GM06990 (cell line): ENCODE data around the gene NRM.

Source experiments
- DNase-seq: peaks from one replicate; pipeline ENCODE4 v3.0.0-alpha.2; 2011; ENCODE audit not compliant: insufficient read length; ENCODE audit errors: extremely low read depth
- H3K27me3 ChIP-seq: replicated peaks from 2 replicates; pipeline ENCODE4 v1.6.0; 2011; ENCODE audit warnings: low read length; ENCODE audit not compliant: control insufficient read depth, insufficient read depth
- H3K36me3 ChIP-seq: 2 replicates; pipeline ENCODE4 v1.5.1; 2011; ENCODE audit warnings: low read length; ENCODE audit not compliant: control insufficient read depth, insufficient read depth
- H3K4me3 ChIP-seq: replicated peaks from 2 replicates; pipeline ENCODE4 v1.5.1; 2011; ENCODE audit warnings: low read depth, mild to moderate bottlenecking, control low read depth, low read length
- TF ChIP-seq, protein P1 (sequence below): IDR thresholded peaks from 2 replicates; pipeline ENCODE4 v1.5.1; 2011; ENCODE audit warnings: low read length, control low read depth, mild to moderate bottlenecking, inconsistent platforms; ENCODE audit not compliant: insufficient read depth, poor library complexity, severe bottlenecking

The NRM gene

DNA sequence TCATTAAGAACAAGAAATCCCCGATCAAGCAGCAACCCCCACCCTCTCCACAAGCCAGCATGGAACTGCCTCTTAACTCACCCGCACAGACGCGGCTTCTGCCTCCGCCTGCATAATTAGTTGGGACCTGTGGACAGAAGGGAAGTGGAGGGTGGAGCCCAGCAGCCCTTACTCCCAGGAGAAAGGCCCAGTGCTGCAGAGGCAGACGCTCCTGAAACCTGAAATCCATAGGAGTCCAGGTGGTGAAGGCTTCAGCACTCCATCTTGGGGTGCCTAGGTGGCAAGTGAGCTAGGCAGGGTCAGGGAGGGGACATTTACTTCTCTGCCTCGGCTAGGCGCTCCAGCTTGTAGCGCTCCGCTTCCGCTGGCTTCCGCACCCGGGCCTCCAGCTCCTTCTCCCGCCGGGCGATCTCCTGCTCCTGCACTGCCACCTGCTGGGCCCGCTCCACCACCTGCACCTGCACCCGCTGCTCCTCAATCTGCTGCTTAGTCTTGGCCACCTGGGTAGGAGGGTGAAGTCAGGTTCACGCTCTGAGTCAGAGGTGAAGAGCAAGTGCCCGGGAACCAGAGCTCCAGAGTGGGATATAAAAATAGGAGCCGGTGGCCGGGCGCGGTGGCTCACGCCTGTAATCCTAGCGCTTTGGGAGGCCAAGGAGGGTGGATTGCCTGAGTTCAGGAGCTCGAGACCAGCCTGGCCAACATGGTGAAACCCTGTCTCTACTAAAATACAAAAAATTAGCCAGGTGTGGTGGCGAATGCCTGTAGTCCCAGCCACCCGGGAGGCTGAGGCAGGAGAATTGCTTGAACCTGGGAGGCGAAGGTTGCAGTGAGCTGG lies 40.0 kb upstream of the NRM start:
- peaks cover 17% of the 10 kb centered on the region for H3K36me3 ChIP-seq
- DNase-seq = peak; percentile 87
- TF ChIP-seq, protein P1, sequence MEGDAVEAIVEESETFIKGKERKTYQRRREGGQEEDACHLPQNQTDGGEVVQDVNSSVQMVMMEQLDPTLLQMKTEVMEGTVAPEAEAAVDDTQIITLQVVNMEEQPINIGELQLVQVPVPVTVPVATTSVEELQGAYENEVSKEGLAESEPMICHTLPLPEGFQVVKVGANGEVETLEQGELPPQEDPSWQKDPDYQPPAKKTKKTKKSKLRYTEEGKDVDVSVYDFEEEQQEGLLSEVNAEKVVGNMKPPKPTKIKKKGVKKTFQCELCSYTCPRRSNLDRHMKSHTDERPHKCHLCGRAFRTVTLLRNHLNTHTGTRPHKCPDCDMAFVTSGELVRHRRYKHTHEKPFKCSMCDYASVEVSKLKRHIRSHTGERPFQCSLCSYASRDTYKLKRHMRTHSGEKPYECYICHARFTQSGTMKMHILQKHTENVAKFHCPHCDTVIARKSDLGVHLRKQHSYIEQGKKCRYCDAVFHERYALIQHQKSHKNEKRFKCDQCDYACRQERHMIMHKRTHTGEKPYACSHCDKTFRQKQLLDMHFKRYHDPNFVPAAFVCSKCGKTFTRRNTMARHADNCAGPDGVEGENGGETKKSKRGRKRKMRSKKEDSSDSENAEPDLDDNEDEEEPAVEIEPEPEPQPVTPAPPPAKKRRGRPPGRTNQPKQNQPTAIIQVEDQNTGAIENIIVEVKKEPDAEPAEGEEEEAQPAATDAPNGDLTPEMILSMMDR = peak; percentile 88
- no peaks in the 10 kb centered on the region for H3K27me3 ChIP-seq
- no peak overlapping the region for H3K4me3 ChIP-seq

DNA sequence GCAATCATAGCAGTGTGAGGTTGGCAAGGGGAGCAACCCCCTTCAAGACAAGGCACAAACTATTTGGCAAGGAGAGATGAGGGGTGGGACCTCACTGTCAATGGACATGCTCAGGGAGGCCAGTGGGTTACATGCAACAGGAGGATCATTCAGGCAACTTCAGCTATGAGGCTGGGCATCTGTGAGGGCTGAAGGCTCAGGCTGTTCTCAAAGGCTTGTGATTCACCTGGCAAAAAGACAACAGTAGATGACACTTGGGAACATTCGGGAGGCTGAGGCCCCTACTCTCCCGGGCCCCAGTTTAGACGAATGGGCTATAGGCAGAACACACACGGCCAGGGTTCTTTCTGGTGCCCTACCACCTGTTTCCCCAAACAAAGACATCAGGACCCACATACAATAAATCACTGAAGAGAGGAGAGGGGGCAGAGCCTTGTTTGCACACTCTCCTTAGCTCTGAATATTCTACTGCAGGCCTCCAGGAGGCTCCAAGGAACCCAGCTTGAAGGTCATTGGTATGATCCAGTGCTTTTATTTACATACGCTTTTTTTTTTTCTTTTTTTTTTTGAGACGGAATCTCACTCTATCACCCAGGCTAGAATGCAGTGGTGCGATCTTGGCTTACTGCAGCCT lies 37.3 kb upstream of the NRM start:
- H3K4me3 ChIP-seq = no peak overlapping the region
- no peak for DNase-seq
- no peaks in the 10 kb centered on the region for H3K27me3 ChIP-seq
- TF ChIP-seq, protein P1 = no peak
- peaks cover 36% of the 10 kb centered on the region for H3K36me3 ChIP-seq

GRCh38 chr6:30726506-30727413 lies 36.0 kb upstream of the NRM start:
- DNase-seq = no peak
- no peaks in the 10 kb centered on the region for H3K27me3 ChIP-seq
- H3K4me3 ChIP-seq = no peak overlapping the region
- TF ChIP-seq, protein P1 = no peak
- peaks cover 40% of the 10 kb centered on the region for H3K36me3 ChIP-seq

GRCh38 chr6:30725713-30726505 lies 35.1 kb upstream of the NRM start:
- H3K4me3 ChIP-seq = no peak overlapping the region
- H3K27me3 ChIP-seq = no peaks in the 10 kb centered on the region
- TF ChIP-seq, protein P1 = no peak
- DNase-seq = no peak
- peaks cover 43% of the 10 kb centered on the region for H3K36me3 ChIP-seq
